K562 (cell line): ENCODE results near the gene NRF1. TPM values are rescaled to one million over a fixed set of nuclear protein-coding genes. Genes with fewer than 3 reads are reported as not detected.

ENCODE experiments used
- ATAC-seq: fragments of 200-7000 bp; cut with Tn5 transposase; 3 replicates; pipeline ENCODE4 v1.9.1; 2020; ENCODE audit warnings: moderate library complexity
- BruUV-seq: library from RNA; stranded (reverse); fragments of 400-500 nt; replicated peaks from 2 replicates; lab custom pipeline; 2021; lab: Mats Ljungman, UMichigan
- CTCF ChIA-PET: fragments of 300-600 bp; formaldehyde crosslinking; extraction: SDS; loops from one replicate; lab custom pipeline; 2021; ENCODE audit warnings: low intra/inter-chr PET ratio; lab: Yijun Ruan, JAX
- POLR2A ChIA-PET: fragments of 300-600, 350-650 bp; sonication (Branson Sonifier 250); formaldehyde crosslinking; extraction: SDS; loops from one replicate; lab custom pipeline; 2021; ENCODE audit warnings: antibody characterized with exemption, inconsistent platforms; lab: Yijun Ruan, JAX
- DNase-seq, 4 experiments: peaks; one replicate each; pipeline versions ENCODE4 v3.0.0 to v3.0.0-alpha.2; 2011 to 2018; ENCODE audit warnings: low spot score in 3 of 4, mixed read lengths in 3 of 4; ENCODE audit errors: extremely low read depth in 1 of 4
- FAIRE-seq: peaks from 2 replicates; lab custom pipeline; 2011; peaks lifted over from hg19 to GRCh38; lab: Jason Lieb, UNC
- H2AFZ ChIP-seq: 2 replicates; pipeline ENCODE4 v1.6.0; 2011; ENCODE audit warnings: low read depth, low read length, control low read depth, inconsistent platforms
- H3K27ac ChIP-seq: fragments of 200-600 bp; 3 replicates; pipeline ENCODE4 v1.8.0; 2011; ENCODE audit warnings: low read depth, mild to moderate bottlenecking, control low read depth, inconsistent platforms, low read length, moderate library complexity, mixed read lengths; ENCODE audit errors: extremely low read depth
- H3K27me3 ChIP-seq, 2 experiments: fragments of 300-600 bp in 1 of 2; 2 replicates in 1 of 2; 3 replicates in 1 of 2; pipeline versions ENCODE4 v1.6.0 to v1.8.0; 2011; ENCODE audit warnings: inconsistent platforms in 2 of 2, low read length in 2 of 2, mild to moderate bottlenecking in 1 of 2, mixed read lengths in 1 of 2, moderate library complexity in 1 of 2; ENCODE audit not compliant: control insufficient read depth in 2 of 2, insufficient read depth in 2 of 2
- H3K36me3 ChIP-seq: fragments of 300-600 bp; 3 replicates; pipeline ENCODE4 v1.8.0; 2011; ENCODE audit warnings: mild to moderate bottlenecking, low read length, inconsistent platforms; ENCODE audit not compliant: control insufficient read depth, insufficient read depth
- H3K4me1 ChIP-seq, 2 experiments: fragments of 200-600 bp in 1 of 2; replicated peaks in 1 of 2; 2 replicates in 1 of 2; 3 replicates in 1 of 2; pipeline versions ENCODE4 v1.5.1 to v1.8.0; 2011; ENCODE audit warnings: inconsistent platforms in 2 of 2, low read length in 2 of 2, mild to moderate bottlenecking in 1 of 2, mixed read lengths in 1 of 2, moderate library complexity in 1 of 2; ENCODE audit not compliant: control insufficient read depth in 2 of 2, insufficient read depth in 2 of 2
- H3K4me2 ChIP-seq: 2 replicates; pipeline ENCODE4 v1.6.1; 2011; ENCODE audit warnings: low read length, control low read depth, inconsistent platforms, mixed read lengths; ENCODE audit not compliant: insufficient read depth
- H3K4me3 ChIP-seq: fragments of 200-600 bp; sonication (generic), shearing (Covaris generic); 2 replicates; pipeline ENCODE4 v1.5.1; 2016; ENCODE audit warnings: control low read depth, inconsistent platforms
- H3K79me2 ChIP-seq: fragments of 200-600 bp; 3 replicates; pipeline ENCODE4 v1.8.0; 2011; ENCODE audit warnings: low read length, inconsistent platforms; ENCODE audit not compliant: control insufficient read depth, insufficient read depth
- H3K9ac ChIP-seq, 2 experiments: 2 replicates each; pipeline versions ENCODE4 v1.6.0 to v1.6.1; 2011; ENCODE audit warnings: low read depth in 2 of 2, low read length in 2 of 2, control low read depth in 1 of 2, inconsistent platforms in 1 of 2, mild to moderate bottlenecking in 1 of 2, mixed read lengths in 1 of 2; ENCODE audit not compliant: insufficient read depth in 1 of 2
- H3K9me1 ChIP-seq: one replicate; pipeline ENCODE4 v1.6.0; 2011; ENCODE audit warnings: inconsistent platforms, mild to moderate bottlenecking, low read length, moderate library complexity; ENCODE audit not compliant: control insufficient read depth, insufficient read depth
- H3K9me3 ChIP-seq: replicated peaks from 2 replicates; pipeline ENCODE4 v1.5.1; 2011; ENCODE audit warnings: low read depth, low read length, inconsistent platforms; ENCODE audit not compliant: control insufficient read depth, insufficient read depth
- H4K20me1 ChIP-seq: replicated peaks from 2 replicates; pipeline ENCODE4 v1.6.1; 2011; ENCODE audit warnings: low read length, inconsistent platforms, mixed read lengths; ENCODE audit not compliant: control insufficient read depth, insufficient read depth
- FOXA3 ChIP-seq, 2 experiments: fragments of 450-650 bp in 1 of 2; sonication (generic) in 1 of 2; formaldehyde crosslinking; IDR thresholded peaks in 1 of 2; conservative IDR thresholded peaks in 1 of 2; 2 replicates each; pipeline versions ENCODE4 v1.4.0 to v1.8.0; 2020 to 2022; ENCODE audit warnings: mild to moderate bottlenecking in 2 of 2, missing genetic modification reagents in 1 of 2
- ZNF696 ChIP-seq: fragments of 250-450 bp; sonication (Bioruptor Pico); conservative IDR thresholded peaks from 2 replicates; pipeline ENCODE4 v1.4.0; 2020; ENCODE audit warnings: mild to moderate bottlenecking, moderate library complexity
- WGBS: fragments of 100-300 bp; shearing (Covaris generic); methylation state at CpG from one replicate; pipeline ENCODE4 v1.1.6; 2016; ENCODE audit warnings: low coverage, mixed read lengths; ENCODE audit not compliant: insufficient coverage; ENCODE audit errors: missing lambda C conversion rate; 5-methylcytosine and 5-hydroxymethylcytosine counted together
- in situ Hi-C: fragments of 300-500 bp; cut with MboI; formaldehyde crosslinking; loops from 4 replicates; pipeline ENCODE4 v1.15.0; 2018; ENCODE audit warnings: inconsistent platforms, mixed read lengths
- intact Hi-C: fragments of 100-400 bp; cut with micrococcal nuclease; formaldehyde crosslinking; loops from 2 replicates; pipeline ENCODE4 v1.14.2; 2022
- polyA plus RNA-seq, 8 experiments: library from polyadenylated mRNA; depleted of rRNA in 4 of 8; stranded (reverse) in 5 of 8; unstranded in 3 of 8; fragments of >200 nt; fragmentation: Nextera tagmentation in 2 of 8; fragmentation: Illumina TruSeq in 1 of 8; extraction: Ambion mirVana in 2 of 8; extraction: Trizol in 1 of 8; gene quantifications; 2 replicates each; pipeline versions ENCODE4 v1.2.1 to v1.2.3, GENCODE V29; 2011 to 2014; ENCODE audit warnings: inconsistent platforms in 1 of 8, missing spikeins in 1 of 8
- total RNA-seq, 7 experiments: library from RNA; depleted of rRNA in 6 of 7; stranded (reverse); fragments of >200 nt in 6 of 7; fragmentation: Illumina TruSeq in 2 of 7; extraction: Trizol in 2 of 7; gene quantifications; 2 replicates each; pipeline versions ENCODE4 v1.2.1 to v1.2.3, GENCODE V29; 2011 to 2021; ENCODE audit warnings: low replicate concordance in 1 of 7

Gene NRF1
- total and polyA plus RNA-seq, 9 of the 15 experiments (the other 6 are each of a cell fraction or from before 2014, with no cell fraction given), result 8.6 to 28.8 (median 20.3) TPM

GRCh38 chr7:129643550-129644170 is 32.1 kb downstream of the NRF1 start:
- BruUV-seq, result no TSS peak
- Histone ChIP-seq H3K36me3 (no peaks in the 10 kb centered on the region), H3K4me1 (no peaks in the 10 kb centered on the region), H3K27ac (no peak overlapping the region), H3K9ac (peak overlapping the region in 1 of 2 experiments; percentile 64; a peak in 1 of 4 replicates), H3K27me3 (no peaks in the 10 kb centered on the region), H3K9me3 (no peaks in the 10 kb centered on the region), H4K20me1 (0 out of 2 replicates have a peak, but pooled peaks cover 5% of the 10 kb centered on the region), H3K4me3 (no peak overlapping the region), H3K79me2 (peaks cover 4% of the 10 kb centered on the region; the same call in 1 of the 3 replicates), H3K4me2 (no peak overlapping the region), H3K9me1 (no peaks in the 10 kb centered on the region), H2AFZ (no peak overlapping the region)
- 62% methylated on average over 6 of the region's 6 CpGs for WGBS
- TF ChIP-seq ZNF696 (no peak), FOXA3 (CRISPR knock-in tag; conservative IDR thresholded peaks at IDR 0.05 in 1 of 2, IDR thresholded peaks at IDR 0.05 in 1 of 2) (0 out of 4 replicates have a peak, but pooled peaks of 1 of the 2 experiments have one; percentile 14)
- ChIA-PET CTCF (interaction anchor here (0.6 to 3.0 kb wide), 7 partner anchors 26 to 1217 kb away, joined by 3 to 30 read pairs (median 7); no protein-coding TSS in a partner anchor), POLR2A (interaction anchor here (0.6 to 1.0 kb wide), 3 partner anchors 173 to 349 kb away, joined by 3 to 5 read pairs (median 3); no protein-coding TSS in a partner anchor)
- no peak for DNase-seq
- in situ Hi-C loops (loop anchor here (5.0 to 25.0 kb wide), 2 partner anchors 281 to 426 kb away; no protein-coding TSS in a partner anchor), intact Hi-C loops (loop anchor here (1.0 to 2.0 kb wide), 3 partner anchors 31 to 425 kb away; no protein-coding TSS in a partner anchor)
- no peak for FAIRE-seq
- peak; percentile 31 for ATAC-seq
